Lung (tissue), 12 donors: ENCODE measurements around the gene ARL5C. TPM values are rescaled to one million over a fixed set of nuclear protein-coding genes. Genes with fewer than 3 reads are reported as not detected.
"Not testable (repeated sequence)": the region's sequence is repeated elsewhere in the genome, so short reads cannot be mapped to it uniquely, and the experiment has no call there.

Experiments
- ATAC-seq: fragments of 200-7000 bp; cut with Tn5 transposase; one replicate; pipeline ENCODE4 v1.9.1; 2020; ENCODE audit warnings: moderate number of reproducible peaks; ENCODE audit not compliant: insufficient read depth, low FRiP score
- DNase-seq, 3 donors: peaks; one replicate each; pipeline ENCODE4 v3.0.0-alpha.2; 2013 to 2017
- H3K27ac ChIP-seq, 2 donors: one replicate each; pipeline ENCODE4 v1.5.1; 2013; ENCODE audit warnings: mild to moderate bottlenecking in 2 of 2, moderate library complexity in 2 of 2, control low read depth in 1 of 2, inconsistent platforms in 1 of 2, low read depth in 1 of 2, low read length in 1 of 2
- H3K27me3 ChIP-seq, 3 donors: one replicate each; pipeline ENCODE4 v1.5.1; 2013; ENCODE audit warnings: low read length in 2 of 3; ENCODE audit not compliant: control insufficient read depth in 3 of 3, insufficient read depth in 3 of 3
- H3K36me3 ChIP-seq, 4 donors: one replicate each; pipeline ENCODE4 v1.5.1; 2013; ENCODE audit warnings: low read length in 4 of 4, mild to moderate bottlenecking in 1 of 4, moderate library complexity in 1 of 4; ENCODE audit not compliant: control insufficient read depth in 4 of 4, insufficient read depth in 4 of 4
- H3K4me1 ChIP-seq, 5 donors: one replicate each; pipeline ENCODE4 v1.5.1; 2013; ENCODE audit warnings: low read length in 5 of 5, mild to moderate bottlenecking in 2 of 5, moderate library complexity in 1 of 5; ENCODE audit not compliant: control insufficient read depth in 5 of 5, insufficient read depth in 5 of 5
- H3K4me3 ChIP-seq: one replicate; pipeline ENCODE4 v1.5.1; 2013; ENCODE audit warnings: mild to moderate bottlenecking, control low read depth, moderate library complexity
- H3K9ac ChIP-seq, 2 donors: one replicate each; pipeline ENCODE4 v1.5.1; 2013; ENCODE audit warnings: low read length in 2 of 2, control low read depth in 1 of 2; ENCODE audit not compliant: insufficient read depth in 1 of 2
- H3K9me3 ChIP-seq, 4 donors: one replicate each; pipeline ENCODE4 v1.5.1; 2013; ENCODE audit warnings: low read length in 3 of 4, mild to moderate bottlenecking in 1 of 4, moderate library complexity in 1 of 4; ENCODE audit not compliant: control insufficient read depth in 4 of 4, insufficient read depth in 3 of 4
- CTCF ChIP-seq: IDR thresholded peaks from 2 replicates; pipeline ENCODE4 v1.5.1; 2012; ENCODE audit warnings: mild to moderate bottlenecking; ENCODE audit errors: control extremely low read depth, extremely low read depth
- WGBS, 2 donors: extraction: QIAGEN DNeasy Blood & Tissue Kit; methylation state at CpG; one replicate each; pipeline ENCODE4 v1.1.7; 2013; 5-methylcytosine and 5-hydroxymethylcytosine counted together
- polyA plus RNA-seq, 2 donors: library from polyadenylated mRNA; stranded (reverse); fragments of 200-250 nt; gene quantifications; one replicate each; pipeline ENCODE4 v1.2.1, GENCODE V29; 2013
- total RNA-seq, 2 donors: library from RNA; depleted of rRNA in 1 of 2; stranded (reverse); fragments of >200 nt in 1 of 2; gene quantifications; one replicate each; pipeline ENCODE4 v1.2.1, GENCODE V29; 2014 to 2021
- donor health status: control.
- donor health status: control.
- donor health status: Bipolar disorder and iron deficiency.
- donor health status: healthy.
- donor health status: DM: yes; HTN: yes; CAD: no.

The ARL5C gene
- total and polyA plus RNA-seq, 4 donors: not detected

GRCh38 chr17:39134878-39135277 is 31.1 kb downstream of the ARL5C start:
- Histone ChIP-seq H3K36me3 (no peaks in the 10 kb centered on the region), H3K9ac (no peak overlapping the region), H3K4me1 (peaks cover 0 to 10% (median 0%) of the 10 kb centered on the region in 5 donors), H3K27me3 (no peaks in the 10 kb centered on the region), H3K9me3 (no peaks in the 10 kb centered on the region), H3K4me3 (no peak overlapping the region), H3K27ac (no peak overlapping the region)
- DNase-seq (no peak), ATAC-seq (no peak)
- WGBS, 2 donors: 76 to 78% methylated on average over 6 of the region's 6 CpGs
- TF ChIP-seq CTCF: no peak

GRCh38 chr17:39132192-39132610 is 33.8 kb downstream of the ARL5C start:
- no peak overlapping the region for H3K9ac ChIP-seq
- no peak for TF ChIP-seq CTCF
- no peaks in the 10 kb centered on the region for H3K36me3 ChIP-seq
- H3K4me1 ChIP-seq: peaks cover 0 to 10% (median 0%) of the 10 kb centered on the region in 5 donors
- WGBS, 2 donors: 89 to 92% methylated on average over 7 of the region's 7 CpGs
- H3K27me3 ChIP-seq: no peaks in the 10 kb centered on the region
- H3K9me3 ChIP-seq: no peaks in the 10 kb centered on the region
- H3K4me3 ChIP-seq: no peak overlapping the region
- ATAC-seq: no peak
- no peak overlapping the region for H3K27ac ChIP-seq
- DNase-seq: peak in 2 of 3 donors; percentile 54 to 73

- no peaks in the 10 kb centered on the region for H3K36me3 ChIP-seq
- peaks cover 0 to 14% (median 0%) of the 10 kb centered on the region in 5 donors for H3K4me1 ChIP-seq
- no peaks in the 10 kb centered on the region for H3K27me3 ChIP-seq
- TF ChIP-seq CTCF: no peak
- ATAC-seq (no peak), DNase-seq (no peak)
- 80 to 81% methylated on average over 6 of the region's 6 CpGs for WGBS, 2 donors
- no peaks in the 10 kb centered on the region for H3K9me3 ChIP-seq
- H3K9ac ChIP-seq: no peak overlapping the region
- H3K27ac ChIP-seq: no peak overlapping the region
- no peak overlapping the region for H3K4me3 ChIP-seq
Observed at GRCh38 chr17:39131616-39132015, 34.3 kb downstream of the ARL5C start.

- no peak for DNase-seq
- Histone ChIP-seq H3K27ac (no peak overlapping the region), H3K36me3 (no peaks in the 10 kb centered on the region), H3K4me1 (peaks cover 0 to 14% (median 0%) of the 10 kb centered on the region in 5 donors), H3K4me3 (no peak overlapping the region), H3K27me3 (no peaks in the 10 kb centered on the region), H3K9me3 (no peaks in the 10 kb centered on the region), H3K9ac (no peak overlapping the region)
- ATAC-seq: no peak
- no peak for TF ChIP-seq CTCF
- 93% methylated on average over 3 of the region's 3 CpGs for WGBS, 2 donors
Observed at GRCh38 chr17:39130205-39130604, 35.8 kb downstream of the ARL5C start.

GRCh38 chr17:39129544-39129943 is 36.4 kb downstream of the ARL5C start:
- not testable (repeated sequence) for H3K27me3 ChIP-seq, H3K9ac ChIP-seq, H3K27ac ChIP-seq, H3K4me3 ChIP-seq, H3K36me3 ChIP-seq, DNase-seq, ATAC-seq, H3K9me3 ChIP-seq
- WGBS, 2 donors: 81 to 88% methylated on average over 6 of the region's 6 CpGs
- peaks cover 0 to 14% (median 0%) of the 10 kb centered on the region in 5 donors for H3K4me1 ChIP-seq
